ENCODE data around the gene SLC38A11. TPM values are rescaled to one million over a fixed set of nuclear protein-coding genes. Genes with fewer than 3 reads are reported as not detected.

Gene SLC38A11
- polyA plus RNA-seq, 3 donors, result 0.07 TPM; not detected in 2

- peak; percentile 32 to 74 (median 44) for DNase-seq
- H3K4me2 ChIP-seq (replicated peaks; ENCODE audit: extremely low read depth, low read length, poor library complexity, severe bottlenecking), result peak overlapping the region; percentile 6
- 47% methylated on average over 2 of the region's 4 CpGs for WGBS (ENCODE audit: insufficient coverage)
Observed at GRCh38 chr2:164920430-164920829, 34.9 kb downstream of the SLC38A11 start.

GRCh38 chr2:164917296-164917903, 37.9 kb downstream of the SLC38A11 start:
- TF ChIP-seq, protein P1, sequence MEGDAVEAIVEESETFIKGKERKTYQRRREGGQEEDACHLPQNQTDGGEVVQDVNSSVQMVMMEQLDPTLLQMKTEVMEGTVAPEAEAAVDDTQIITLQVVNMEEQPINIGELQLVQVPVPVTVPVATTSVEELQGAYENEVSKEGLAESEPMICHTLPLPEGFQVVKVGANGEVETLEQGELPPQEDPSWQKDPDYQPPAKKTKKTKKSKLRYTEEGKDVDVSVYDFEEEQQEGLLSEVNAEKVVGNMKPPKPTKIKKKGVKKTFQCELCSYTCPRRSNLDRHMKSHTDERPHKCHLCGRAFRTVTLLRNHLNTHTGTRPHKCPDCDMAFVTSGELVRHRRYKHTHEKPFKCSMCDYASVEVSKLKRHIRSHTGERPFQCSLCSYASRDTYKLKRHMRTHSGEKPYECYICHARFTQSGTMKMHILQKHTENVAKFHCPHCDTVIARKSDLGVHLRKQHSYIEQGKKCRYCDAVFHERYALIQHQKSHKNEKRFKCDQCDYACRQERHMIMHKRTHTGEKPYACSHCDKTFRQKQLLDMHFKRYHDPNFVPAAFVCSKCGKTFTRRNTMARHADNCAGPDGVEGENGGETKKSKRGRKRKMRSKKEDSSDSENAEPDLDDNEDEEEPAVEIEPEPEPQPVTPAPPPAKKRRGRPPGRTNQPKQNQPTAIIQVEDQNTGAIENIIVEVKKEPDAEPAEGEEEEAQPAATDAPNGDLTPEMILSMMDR (IDR thresholded peaks at IDR 0.05), result no peak
- Histone ChIP-seq H4K20me1 (ENCODE audit: insufficient read depth, low read length) (no peaks in the 10 kb centered on the region), H3K9me3 (replicated peaks in 1 of 2; ENCODE audit: control insufficient read depth in 1 of 2, insufficient read depth in 1 of 2, low read length in 2 of 2) (no peaks in the 10 kb centered on the region), H3K36me3 (replicated peaks in 1 of 2; ENCODE audit: control insufficient read depth in 1 of 2, insufficient read depth in 2 of 2, low read length in 2 of 2) (no peaks in the 10 kb centered on the region), H3K4me3 (replicated peaks in 1 of 3; ENCODE audit: low read depth in 2 of 3, low read length in 3 of 3) (no peak overlapping the region), H3K27ac (ENCODE audit: low read depth in 1 of 2, low read length in 2 of 2) (no peak overlapping the region), H3K4me2 (replicated peaks; ENCODE audit: extremely low read depth, low read length, poor library complexity, severe bottlenecking) (no peak overlapping the region), H2AFZ (ENCODE audit: insufficient read depth, low read depth, low read length, poor library complexity, severe bottlenecking) (no peak overlapping the region), H3K9ac (ENCODE audit: insufficient read depth, low read length, poor library complexity, severe bottlenecking) (no peak overlapping the region), H3K4me1 (ENCODE audit: control insufficient read depth in 1 of 2, insufficient read depth in 2 of 2, low read length in 2 of 2) (no peaks in the 10 kb centered on the region), H3K27me3 (ENCODE audit: control insufficient read depth in 2 of 2, insufficient read depth in 2 of 2, low read length in 2 of 2) (no peaks in the 10 kb centered on the region), H3K79me2 (ENCODE audit: insufficient read depth, low read length) (no peaks in the 10 kb centered on the region)
- intact Hi-C loops (cut with micrococcal nuclease), result no loop called here
- Mint-ChIP-seq H3K4me3 (no peak overlapping the region), H3K36me3 (no peaks in the 10 kb centered on the region), H3K27me3 (ENCODE audit: low read depth in 3 of 3) (no peaks in the 10 kb centered on the region), H3K27ac (peak overlapping the region in 1 of 7 donors; percentile 31), H3K9me3 (no peaks in the 10 kb centered on the region), H3K4me1 (peaks cover 11% of the 10 kb centered on the region)
- 60% methylated on average over 1 of the region's 3 CpGs for WGBS (ENCODE audit: insufficient coverage)
- no peak for DNase-seq

More at GRCh38 chr2:164920430-164920829, 34.9 kb downstream of the SLC38A11 start:
- Mint-ChIP-seq H3K9me3 (no peaks in the 10 kb centered on the region), H3K27me3 (ENCODE audit: low read depth in 3 of 3) (no peaks in the 10 kb centered on the region), H3K36me3 (no peaks in the 10 kb centered on the region), H3K27ac (peak overlapping the region in 3 of 7 donors; percentile 26 to 60 (median 55)), H3K4me3 (peak overlapping the region in 1 of 2 donors; percentile 40), H3K4me1 (peaks cover 10% of the 10 kb centered on the region)
- Histone ChIP-seq H3K4me3 (replicated peaks in 1 of 3; ENCODE audit: low read depth in 2 of 3, low read length in 3 of 3) (no peak overlapping the region), H2AFZ (ENCODE audit: insufficient read depth, low read depth, low read length, poor library complexity, severe bottlenecking) (no peak overlapping the region), H3K4me1 (ENCODE audit: control insufficient read depth in 1 of 2, insufficient read depth in 2 of 2, low read length in 2 of 2) (no peaks in the 10 kb centered on the region), H3K9me3 (replicated peaks in 1 of 2; ENCODE audit: control insufficient read depth in 1 of 2, insufficient read depth in 1 of 2, low read length in 2 of 2) (no peaks in the 10 kb centered on the region), H3K9ac (ENCODE audit: insufficient read depth, low read length, poor library complexity, severe bottlenecking) (no peak overlapping the region), H3K27me3 (ENCODE audit: control insufficient read depth in 2 of 2, insufficient read depth in 2 of 2, low read length in 2 of 2) (no peaks in the 10 kb centered on the region), H3K36me3 (replicated peaks in 1 of 2; ENCODE audit: control insufficient read depth in 1 of 2, insufficient read depth in 2 of 2, low read length in 2 of 2) (no peaks in the 10 kb centered on the region), H3K79me2 (ENCODE audit: insufficient read depth, low read length) (no peaks in the 10 kb centered on the region), H3K27ac (ENCODE audit: low read depth in 1 of 2, low read length in 2 of 2) (no peak overlapping the region), H4K20me1 (ENCODE audit: insufficient read depth, low read length) (no peaks in the 10 kb centered on the region)
- intact Hi-C loops (cut with micrococcal nuclease), result no loop called here
- TF ChIP-seq, protein P1 (IDR thresholded peaks at IDR 0.05), result no peak
